ENCODE results near the gene KRT20.

Gene KRT20

GRCh38 chr17:40850293-40850972 lies 34.6 kb downstream of the KRT20 start:
- no peak for FAIRE-seq

- no peak for FAIRE-seq
These were observed 35.3 kb downstream of the KRT20 start for GRCh38 chr17:40849723-40850122.

GRCh38 chr17:40848583-40849235 lies 36.3 kb downstream of the KRT20 start:
- no peak for FAIRE-seq

GRCh38 chr17:40846515-40847144 lies 38.4 kb downstream of the KRT20 start:
- no peak for FAIRE-seq

GRCh38 chr17:40844671-40845107 lies 40.4 kb downstream of the KRT20 start:
- no peak for FAIRE-seq

- no peak for FAIRE-seq
These were observed 41.8 kb downstream of the KRT20 start for GRCh38 chr17:40843242-40843641.

- no peak for FAIRE-seq
These were observed 43.8 kb downstream of the KRT20 start for GRCh38 chr17:40841246-40841645.

GRCh38 chr17:40839194-40839593 lies 45.8 kb downstream of the KRT20 start:
- no peak for FAIRE-seq

GRCh38 chr17:40836020-40836419 lies 49.0 kb downstream of the KRT20 start:
- no peak for FAIRE-seq

GRCh38 chr17:40833882-40834281 lies 51.2 kb downstream of the KRT20 start:
- FAIRE-seq: no peak

- FAIRE-seq: no peak
These were observed 52.2 kb downstream of the KRT20 start for GRCh38 chr17:40832840-40833239.

- FAIRE-seq: no peak
These were observed 54.8 kb downstream of the KRT20 start for GRCh38 chr17:40830085-40830776.

- no peak for FAIRE-seq
These were observed 56.5 kb downstream of the KRT20 start for GRCh38 chr17:40828454-40829044.

GRCh38 chr17:40827746-40828453 lies 57.1 kb downstream of the KRT20 start:
- no peak for FAIRE-seq

Measured in colon (tissue), 2 donors.